ENCODE results near the gene KCNJ2. TPM values are rescaled to one million over a fixed set of nuclear protein-coding genes. Genes with fewer than 3 reads are reported as not detected.

The KCNJ2 gene
- total RNA-seq, 1 experiment from 2014 or later, result not detected

- no peaks in the 10 kb centered on the region; a peak in 1 of 4 replicates for H3K36me3 ChIP-seq (ENCODE audit: control insufficient read depth in 1 of 2, insufficient read depth in 2 of 2, low read length in 2 of 2)
- H3K9me2 ChIP-seq (ENCODE audit: insufficient read depth), result no peaks in the 10 kb centered on the region
- H3K27ac ChIP-seq (ENCODE audit: low read depth, low read length), result no peak overlapping the region
- peaks cover 3 to 19% of the 10 kb centered on the region in 2 experiments; a peak in 2 of 4 replicates for H3K9me3 ChIP-seq (ENCODE audit: control insufficient read depth in 1 of 2, insufficient read depth in 1 of 2, low read depth in 1 of 2, low read length in 2 of 2)
- peak; percentile 50; the same call in 1 of the 2 replicates for ATAC-seq
- no peak for TF ChIP-seq SIN3A (IDR thresholded peaks at IDR 0.05; ENCODE audit: low read depth)
- no peak for TF ChIP-seq EZH2 (IDR thresholded peaks at IDR 0.05)
- no peak for TF ChIP-seq POLR2AphosphoS5 (IDR thresholded peaks at IDR 0.05; ENCODE audit: low read depth, low read length)
- no peak for TF ChIP-seq CEBPB (IDR thresholded peaks at IDR 0.05; ENCODE audit: low read depth)
- no peak for TF ChIP-seq TCF7L2 (IDR thresholded peaks at IDR 0.05; ENCODE audit: borderline replicate concordance, extremely low read depth, insufficient read depth, insufficient read length)
- no peak for TF ChIP-seq REST (IDR thresholded peaks at IDR 0.05; ENCODE audit: low read depth)
- no peak for TF ChIP-seq EGR1 (IDR thresholded peaks at IDR 0.05; ENCODE audit: low read depth)
- no peak for TF ChIP-seq SP1 (IDR thresholded peaks at IDR 0.05; ENCODE audit: low read depth)
- no peak for TF ChIP-seq ELF1 (IDR thresholded peaks at IDR 0.05; ENCODE audit: borderline replicate concordance, low read depth)
- no peak for TF ChIP-seq SRF (IDR thresholded peaks at IDR 0.05; ENCODE audit: low read depth)
- TF ChIP-seq, protein P1, sequence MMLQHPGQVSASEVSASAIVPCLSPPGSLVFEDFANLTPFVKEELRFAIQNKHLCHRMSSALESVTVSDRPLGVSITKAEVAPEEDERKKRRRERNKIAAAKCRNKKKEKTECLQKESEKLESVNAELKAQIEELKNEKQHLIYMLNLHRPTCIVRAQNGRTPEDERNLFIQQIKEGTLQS (IDR thresholded peaks at IDR 0.05), result no peak
- no peak for TF ChIP-seq RAD21 (IDR thresholded peaks at IDR 0.05; ENCODE audit: low read depth)
- TF ChIP-seq ZFX (IDR thresholded peaks at IDR 0.05), result no peak
- TF ChIP-seq, protein P2, sequence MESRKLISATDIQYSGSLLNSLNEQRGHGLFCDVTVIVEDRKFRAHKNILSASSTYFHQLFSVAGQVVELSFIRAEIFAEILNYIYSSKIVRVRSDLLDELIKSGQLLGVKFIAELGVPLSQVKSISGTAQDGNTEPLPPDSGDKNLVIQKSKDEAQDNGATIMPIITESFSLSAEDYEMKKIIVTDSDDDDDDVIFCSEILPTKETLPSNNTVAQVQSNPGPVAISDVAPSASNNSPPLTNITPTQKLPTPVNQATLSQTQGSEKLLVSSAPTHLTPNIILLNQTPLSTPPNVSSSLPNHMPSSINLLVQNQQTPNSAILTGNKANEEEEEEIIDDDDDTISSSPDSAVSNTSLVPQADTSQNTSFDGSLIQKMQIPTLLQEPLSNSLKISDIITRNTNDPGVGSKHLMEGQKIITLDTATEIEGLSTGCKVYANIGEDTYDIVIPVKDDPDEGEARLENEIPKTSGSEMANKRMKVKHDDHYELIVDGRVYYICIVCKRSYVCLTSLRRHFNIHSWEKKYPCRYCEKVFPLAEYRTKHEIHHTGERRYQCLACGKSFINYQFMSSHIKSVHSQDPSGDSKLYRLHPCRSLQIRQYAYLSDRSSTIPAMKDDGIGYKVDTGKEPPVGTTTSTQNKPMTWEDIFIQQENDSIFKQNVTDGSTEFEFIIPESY (IDR thresholded peaks at IDR 0.05; ENCODE audit: extremely low read depth, insufficient replicate concordance, low read length), result no peak
- no peak for TF ChIP-seq JUND (IDR thresholded peaks at IDR 0.05)
- TF ChIP-seq, protein P3, sequence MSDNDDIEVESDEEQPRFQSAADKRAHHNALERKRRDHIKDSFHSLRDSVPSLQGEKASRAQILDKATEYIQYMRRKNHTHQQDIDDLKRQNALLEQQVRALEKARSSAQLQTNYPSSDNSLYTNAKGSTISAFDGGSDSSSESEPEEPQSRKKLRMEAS (IDR thresholded peaks at IDR 0.05), result no peak
- TF ChIP-seq POLR2A (IDR thresholded peaks at IDR 0.05; ENCODE audit: borderline replicate concordance, extremely low read depth, insufficient read depth, insufficient read length), result no peak
- no peak for TF ChIP-seq FOSL1 (IDR thresholded peaks at IDR 0.05; ENCODE audit: low read depth)
- no peak overlapping the region for H3K9ac ChIP-seq (ENCODE audit: low read length)
- no peaks in the 10 kb centered on the region for H3K4me1 ChIP-seq (ENCODE audit: control insufficient read depth in 1 of 2, insufficient read depth in 2 of 2, low read length in 2 of 2)
- intact Hi-C loops (cut with micrococcal nuclease), result no loop called here
- peak overlapping the region; percentile 26 for H2AFZ ChIP-seq (ENCODE audit: low read depth, low read length, poor library complexity, severe bottlenecking)
- no peaks in the 10 kb centered on the region for H3K27me3 ChIP-seq (ENCODE audit: insufficient read depth, low read length)
- BruUV-seq (replicated peaks), result no TSS peak
- POLR2A ChIA-PET, result no interaction called here
- RAD21 ChIA-PET (ENCODE audit: low non-redundant PET in 1 of 2, low total read pairs in 2 of 2, uncharacterized antibody in 2 of 2, unreplicated experiment in 2 of 2), result no interaction called here
- H3K4me3 ChIP-seq (replicated peaks in 1 of 2; ENCODE audit: low read depth in 1 of 2, low read length in 2 of 2), result no peak overlapping the region
- H3K79me2 ChIP-seq (ENCODE audit: insufficient read depth, low read length), result no peaks in the 10 kb centered on the region
- CTCF ChIA-PET, result no interaction called here
- DNase-seq (ENCODE audit: low read depth, low spot score), result no peak
- no peaks in the 10 kb centered on the region for H4K20me1 ChIP-seq (ENCODE audit: insufficient read depth)
- peak overlapping the region; percentile 38 for H3K4me2 ChIP-seq (ENCODE audit: low read length)
These were observed 31.7 kb upstream of the KCNJ2 start for GRCh38 chr17:70137451-70138230.

All from HCT116 (cell line).